A172 (cell line): ENCODE data around the gene TBC1D7. TPM values are rescaled to one million over a fixed set of nuclear protein-coding genes. Genes with fewer than 3 reads are reported as not detected.

Experiments used
- DNase-seq: peaks from one replicate; pipeline ENCODE4 v3.0.0-alpha.2; 2015; ENCODE audit warnings: low spot score
- total RNA-seq: library from RNA; depleted of rRNA; stranded (reverse); fragments of >200 nt; shearing (Covaris generic); gene quantifications from 2 replicates; pipeline ENCODE4 v1.2.3, GENCODE V29; 2014

TBC1D7 gene
- total RNA-seq, 1 experiment from 2014 or later, result 52.5 TPM

DNA sequence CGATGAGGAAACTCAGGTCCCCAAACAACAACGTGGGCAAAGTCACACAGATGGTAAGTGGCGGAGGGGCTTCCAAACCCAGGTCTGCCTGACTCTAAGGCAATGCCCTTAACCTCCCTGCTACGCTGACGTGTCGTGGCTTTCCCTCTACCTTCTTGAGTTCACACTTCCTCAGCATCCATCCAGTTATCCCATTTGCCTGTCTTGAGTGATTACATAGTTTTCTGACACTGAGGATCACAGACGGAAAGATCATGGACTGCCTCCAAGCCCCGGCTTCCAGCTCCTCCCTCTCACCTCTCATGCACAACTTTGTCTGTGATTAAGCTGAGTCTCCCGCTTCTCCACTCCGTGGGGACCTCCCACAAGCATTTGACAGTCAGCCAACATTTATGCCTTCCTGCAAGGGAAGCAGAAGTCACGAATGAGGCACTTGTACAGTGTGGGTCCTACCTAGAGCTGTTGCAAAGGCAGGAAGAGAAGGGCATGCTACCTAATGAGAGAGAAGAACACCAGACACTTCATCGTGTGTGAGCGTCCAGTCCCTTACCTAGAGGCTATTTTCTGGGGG is 33.8 kb downstream of the TBC1D7 start:
- no peak for DNase-seq

GRCh38 chr6:13292774-13293173 is 35.6 kb downstream of the TBC1D7 start:
- no peak for DNase-seq

GRCh38 chr6:13290335-13290734 is 38.0 kb downstream of the TBC1D7 start:
- no peak for DNase-seq

DNA sequence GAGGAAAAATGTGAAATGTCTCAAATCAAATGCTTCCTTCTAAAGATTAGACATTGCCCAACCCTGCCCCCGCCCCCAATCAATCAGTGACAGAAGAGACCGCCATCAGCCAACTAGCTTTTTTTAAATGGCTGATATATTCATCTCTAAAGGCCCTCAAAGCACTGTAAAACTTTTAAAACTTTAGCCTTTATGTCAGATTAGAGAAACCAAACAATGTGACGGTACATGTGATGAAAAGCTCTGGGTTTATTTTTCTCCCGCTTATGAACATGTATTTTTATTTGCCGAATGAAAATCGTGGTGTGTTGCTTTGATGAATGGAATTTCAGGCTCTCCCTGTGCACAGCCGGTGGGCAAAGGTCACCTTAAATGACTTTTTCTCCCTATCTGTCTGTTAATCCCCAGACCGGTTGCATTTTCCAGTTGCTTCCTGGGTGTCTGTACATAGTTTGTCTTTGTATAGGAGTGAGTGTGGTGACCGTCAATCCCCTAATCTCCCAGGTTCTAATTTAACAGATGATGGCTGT is 38.5 kb downstream of the TBC1D7 start:
- DNase-seq, result no peak

DNA sequence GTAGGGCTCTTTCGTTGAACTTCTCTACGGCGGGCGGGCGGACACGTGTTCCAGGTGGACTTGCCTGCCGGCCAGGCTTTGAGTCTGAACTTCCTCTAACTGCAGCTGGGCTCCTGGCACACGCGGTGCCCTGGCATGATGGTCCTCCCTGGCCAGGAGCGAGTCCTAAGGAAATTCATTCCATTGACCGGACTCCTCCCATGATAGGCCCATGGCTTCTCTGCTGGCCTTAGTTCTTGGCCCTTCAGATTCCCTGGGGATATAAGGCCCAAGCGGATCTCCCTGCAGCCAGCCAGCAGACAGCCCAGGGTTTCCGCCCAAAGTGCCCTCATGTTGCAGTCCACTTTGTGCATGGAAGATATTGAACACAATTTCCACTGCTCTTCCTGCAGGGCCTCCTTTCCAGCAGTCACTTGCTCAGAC is 39.4 kb downstream of the TBC1D7 start:
- DNase-seq, result no peak

GRCh38 chr6:13288481-13288880 is 39.9 kb downstream of the TBC1D7 start:
- DNase-seq, result no peak

DNA sequence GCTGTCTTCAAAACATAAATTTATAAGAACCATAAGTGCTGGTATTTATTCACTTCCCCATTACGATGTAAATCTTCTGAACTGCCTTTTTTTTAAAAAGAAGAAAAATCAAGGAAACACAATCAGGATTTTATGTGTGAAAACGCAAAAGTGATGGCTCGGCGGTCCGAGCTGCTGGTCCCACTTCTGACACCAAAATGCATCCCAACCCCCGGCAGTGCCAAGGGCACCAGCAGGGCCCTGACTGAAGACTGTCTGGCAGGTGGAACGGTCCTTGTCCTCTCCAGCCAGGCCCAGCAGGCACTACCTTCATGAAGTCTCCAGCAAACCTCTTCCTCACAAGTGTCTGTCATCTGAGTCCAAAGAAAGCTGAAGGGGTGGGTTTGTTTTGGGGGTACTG is 41.2 kb downstream of the TBC1D7 start:
- DNase-seq, result no peak

- no peak for DNase-seq
Measured at GRCh38 chr6:13286181-13286580, 42.2 kb downstream of the TBC1D7 start.

- no peak for DNase-seq
Measured at GRCh38 chr6:13285705-13286104, 42.6 kb downstream of the TBC1D7 start.

DNA sequence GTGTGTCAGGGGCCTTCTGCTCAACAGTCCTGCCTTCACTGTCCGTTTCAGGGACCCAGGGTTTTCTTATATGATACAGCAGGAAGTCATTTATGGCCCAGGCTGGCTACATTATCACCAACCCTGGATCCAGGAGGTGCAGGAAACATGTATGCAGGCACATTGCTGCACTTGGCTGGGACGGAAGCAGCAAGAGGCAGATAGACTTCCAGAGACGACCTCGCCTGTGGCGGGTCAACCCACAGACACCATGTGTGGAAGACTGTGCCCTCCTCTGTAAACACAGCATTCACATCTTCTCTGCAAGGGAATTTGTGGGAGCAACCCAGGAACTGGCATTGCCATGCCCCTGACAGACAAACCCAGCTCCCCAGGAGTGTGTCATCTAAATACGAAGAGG is 43.7 kb downstream of the TBC1D7 start:
- no peak for DNase-seq

GRCh38 chr6:13283331-13283730 is 45.0 kb downstream of the TBC1D7 start:
- no peak for DNase-seq

GRCh38 chr6:13282393-13283069 is 45.8 kb downstream of the TBC1D7 start:
- DNase-seq, result no peak

- no peak for DNase-seq
Measured at GRCh38 chr6:13281686-13282085, 46.7 kb downstream of the TBC1D7 start.

- no peak for DNase-seq
Measured at GRCh38 chr6:13280254-13280653, 48.1 kb downstream of the TBC1D7 start.

GRCh38 chr6:13278991-13279390 is 49.3 kb downstream of the TBC1D7 start:
- no peak for DNase-seq

DNA sequence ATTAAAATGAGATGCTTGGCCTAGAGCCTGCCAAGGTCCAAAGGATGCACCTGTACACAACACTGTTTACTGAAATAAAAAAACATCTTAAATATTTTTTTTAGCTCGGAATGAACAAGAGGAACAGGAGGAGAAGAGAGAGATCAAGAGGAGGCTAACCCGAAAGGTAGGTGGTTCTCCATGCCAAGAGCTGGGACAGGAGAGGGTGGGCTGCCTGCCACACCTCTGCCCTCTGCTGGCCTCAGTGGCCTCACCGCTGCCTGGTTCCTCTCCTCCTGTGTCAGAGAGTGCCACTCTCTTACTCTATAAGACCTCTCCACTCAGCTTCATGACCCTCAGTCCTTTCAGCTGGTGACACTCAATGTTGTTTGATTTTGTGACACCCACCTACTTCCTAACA is 50.2 kb downstream of the TBC1D7 start:
- no peak for DNase-seq

GRCh38 chr6:13277231-13277630 is 51.1 kb downstream of the TBC1D7 start:
- no peak for DNase-seq

- no peak for DNase-seq
Measured at GRCh38 chr6:13275435-13275989, 52.8 kb downstream of the TBC1D7 start.

- no peak for DNase-seq
Measured at GRCh38 chr6:13274707-13275434, 53.5 kb downstream of the TBC1D7 start.

DNA sequence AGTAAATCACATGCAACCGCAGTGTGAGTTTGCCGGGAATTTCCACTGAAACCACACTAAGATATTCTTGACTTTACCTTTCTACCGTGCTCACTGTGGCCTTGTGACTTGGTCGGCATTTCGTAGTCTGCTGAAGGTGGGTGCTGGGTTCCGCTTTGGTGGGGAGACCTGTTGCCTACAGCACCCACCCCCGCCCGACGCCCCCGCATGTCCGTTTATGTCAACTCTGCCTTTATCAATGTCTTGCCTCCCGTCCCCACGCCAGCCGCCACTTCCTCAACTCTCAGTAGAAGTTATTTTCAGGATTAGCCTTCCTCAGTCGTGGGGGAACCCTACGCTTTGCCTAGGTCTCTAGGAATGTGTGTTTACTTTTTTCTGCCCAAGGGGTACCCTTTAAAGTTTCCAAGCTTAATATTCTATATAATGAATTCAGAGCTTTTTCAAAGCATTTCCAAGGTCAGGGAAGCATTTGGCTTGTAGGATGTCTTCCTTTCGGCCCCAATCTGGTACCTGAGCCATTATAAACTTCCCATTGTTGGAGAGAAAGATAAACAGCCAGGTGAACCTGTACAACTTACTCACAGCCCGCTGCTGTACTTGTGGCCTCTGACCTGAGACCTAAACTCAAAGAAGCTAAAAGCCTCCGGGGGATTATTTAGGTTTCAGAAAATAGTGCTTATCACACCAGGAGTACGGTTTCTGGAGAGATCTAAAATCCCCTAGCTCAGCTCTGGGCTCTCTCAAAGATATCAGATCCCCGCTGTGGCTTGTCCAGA is 54.2 kb downstream of the TBC1D7 start:
- no peak for DNase-seq

- DNase-seq, result no peak
Measured at GRCh38 chr6:13273202-13273930, 55.0 kb downstream of the TBC1D7 start.
